K562 (cell line): ENCODE data around the gene IL15RA. TPM values are rescaled to one million over a fixed set of nuclear protein-coding genes. Genes with fewer than 3 reads are reported as not detected.

ENCODE experiments used
- ATF6 ChIP-seq: sonication (generic); formaldehyde crosslinking; IDR thresholded peaks from 2 replicates; pipeline ENCODE4 v1.4.0; 2020; ENCODE audit warnings: mild to moderate bottlenecking, missing genetic modification reagents
- DPF2 ChIP-seq: fragments of 450-650 bp; IDR thresholded peaks from 2 replicates; pipeline ENCODE4 v1.6.1; 2016
- EGR1 ChIP-seq: fragments of 450-650 bp; conservative IDR thresholded peaks from 2 replicates; pipeline ENCODE4 v1.6.1; 2017; ENCODE audit warnings: mild to moderate bottlenecking
- ELF1 ChIP-seq: fragments of 200-800 bp; sonication (Bioruptor generic); IDR thresholded peaks from 2 replicates; pipeline ENCODE4 v1.6.1; 2016; ENCODE audit warnings: missing genetic modification characterization, missing compliant biosample characterization
- ELF4 ChIP-seq: fragments of 450-650 bp; formaldehyde crosslinking; IDR thresholded peaks from 2 replicates; pipeline ENCODE4 v1.4.0; 2022; ENCODE audit warnings: missing genetic modification characterization
- GMEB1 ChIP-seq: fragments of 250-450 bp; sonication (Bioruptor Pico); IDR thresholded peaks from 2 replicates; pipeline ENCODE4 v1.4.0; 2020; ENCODE audit warnings: mild to moderate bottlenecking
- HDAC2 ChIP-seq: fragments of 450-650 bp; IDR thresholded peaks from 2 replicates; pipeline ENCODE4 v1.6.1; 2016; ENCODE audit warnings: mild to moderate bottlenecking
- KLF6 ChIP-seq: fragments of 250-450 bp; sonication (Bioruptor Pico); IDR thresholded peaks from 2 replicates; pipeline ENCODE4 v1.4.0; 2020; ENCODE audit warnings: mild to moderate bottlenecking, moderate library complexity, borderline replicate concordance
- MECOM ChIP-seq: fragments of 250-450 bp; sonication (Bioruptor Pico); IDR thresholded peaks from 2 replicates; pipeline ENCODE4 v1.8.0; 2022; ENCODE audit warnings: inconsistent platforms
- NONO ChIP-seq, 2 experiments: fragments of 200-400 bp in 1 of 2; fragments of 450-650 bp in 1 of 2; formaldehyde crosslinking in 1 of 2; IDR thresholded peaks; 2 replicates each; pipeline ENCODE4 v1.6.1; 2017; ENCODE audit warnings: low read depth in 2 of 2, mild to moderate bottlenecking in 2 of 2, moderate library complexity in 2 of 2, low read length in 1 of 2
- PRPF4 ChIP-seq: fragments of 200-400 bp; formaldehyde crosslinking; IDR thresholded peaks from one replicate; pipeline ENCODE4 v1.6.1; 2017; ENCODE audit warnings: low read length, low read depth, mild to moderate bottlenecking; ENCODE audit not compliant: insufficient read depth, poor library complexity, severe bottlenecking
- PURB ChIP-seq: sonication (generic); formaldehyde crosslinking; IDR thresholded peaks from 2 replicates; pipeline ENCODE4 v1.9.0; 2021; ENCODE audit warnings: low read depth, mild to moderate bottlenecking, missing genetic modification reagents
- RFX7 ChIP-seq: fragments of 250-450 bp; sonication (Bioruptor Pico); IDR thresholded peaks from 2 replicates; pipeline ENCODE4 v1.5.1; 2021; ENCODE audit warnings: mild to moderate bottlenecking
- SFPQ ChIP-seq: fragments of 200-400 bp; formaldehyde crosslinking; IDR thresholded peaks from 2 replicates; pipeline ENCODE4 v1.6.1; 2017; ENCODE audit warnings: mild to moderate bottlenecking, low read depth, low read length, moderate library complexity
- STAG1 ChIP-seq: sonication (generic); formaldehyde crosslinking; IDR thresholded peaks from 2 replicates; pipeline ENCODE4 v1.5.0; 2020; ENCODE audit warnings: missing genetic modification reagents, borderline replicate concordance
- TCF7L2 ChIP-seq: fragments of 150-350 bp; IDR thresholded peaks from 2 replicates; pipeline ENCODE4 v1.6.1; 2016; ENCODE audit warnings: low read depth, mild to moderate bottlenecking, low read length, moderate library complexity
- TRIM28 ChIP-seq: fragments of 450-650 bp; IDR thresholded peaks from 2 replicates; pipeline ENCODE4 v1.6.1; 2017
- polyA plus RNA-seq, 8 experiments: library from polyadenylated mRNA; depleted of rRNA in 4 of 8; stranded (reverse) in 5 of 8; unstranded in 3 of 8; fragments of >200 nt; fragmentation: Nextera tagmentation in 2 of 8; fragmentation: Illumina TruSeq in 1 of 8; extraction: Ambion mirVana in 2 of 8; extraction: Trizol in 1 of 8; gene quantifications; 2 replicates each; pipeline versions ENCODE4 v1.2.1 to v1.2.3, GENCODE V29; 2011 to 2014; ENCODE audit warnings: inconsistent platforms in 1 of 8, missing spikeins in 1 of 8
- total RNA-seq, 7 experiments: library from RNA; depleted of rRNA in 6 of 7; stranded (reverse); fragments of >200 nt in 6 of 7; fragmentation: Illumina TruSeq in 2 of 7; extraction: Trizol in 2 of 7; gene quantifications; 2 replicates each; pipeline versions ENCODE4 v1.2.1 to v1.2.3, GENCODE V29; 2011 to 2021; ENCODE audit warnings: low replicate concordance in 1 of 7
- TF ChIP-seq, protein P1 (sequence below), 2 experiments: fragments of 450-650 bp; IDR thresholded peaks; 2 replicates each; pipeline ENCODE4 v1.6.1; 2018; ENCODE audit warnings: mild to moderate bottlenecking in 2 of 2, low read depth in 1 of 2; ENCODE audit not compliant: partially characterized antibody in 2 of 2

IL15RA gene
- total and polyA plus RNA-seq, 9 of the 15 experiments (the other 6 are each of a cell fraction or from before 2014, with no cell fraction given) = 1.2 to 11.7 (median 8.0) TPM

- TF ChIP-seq, protein P1, sequence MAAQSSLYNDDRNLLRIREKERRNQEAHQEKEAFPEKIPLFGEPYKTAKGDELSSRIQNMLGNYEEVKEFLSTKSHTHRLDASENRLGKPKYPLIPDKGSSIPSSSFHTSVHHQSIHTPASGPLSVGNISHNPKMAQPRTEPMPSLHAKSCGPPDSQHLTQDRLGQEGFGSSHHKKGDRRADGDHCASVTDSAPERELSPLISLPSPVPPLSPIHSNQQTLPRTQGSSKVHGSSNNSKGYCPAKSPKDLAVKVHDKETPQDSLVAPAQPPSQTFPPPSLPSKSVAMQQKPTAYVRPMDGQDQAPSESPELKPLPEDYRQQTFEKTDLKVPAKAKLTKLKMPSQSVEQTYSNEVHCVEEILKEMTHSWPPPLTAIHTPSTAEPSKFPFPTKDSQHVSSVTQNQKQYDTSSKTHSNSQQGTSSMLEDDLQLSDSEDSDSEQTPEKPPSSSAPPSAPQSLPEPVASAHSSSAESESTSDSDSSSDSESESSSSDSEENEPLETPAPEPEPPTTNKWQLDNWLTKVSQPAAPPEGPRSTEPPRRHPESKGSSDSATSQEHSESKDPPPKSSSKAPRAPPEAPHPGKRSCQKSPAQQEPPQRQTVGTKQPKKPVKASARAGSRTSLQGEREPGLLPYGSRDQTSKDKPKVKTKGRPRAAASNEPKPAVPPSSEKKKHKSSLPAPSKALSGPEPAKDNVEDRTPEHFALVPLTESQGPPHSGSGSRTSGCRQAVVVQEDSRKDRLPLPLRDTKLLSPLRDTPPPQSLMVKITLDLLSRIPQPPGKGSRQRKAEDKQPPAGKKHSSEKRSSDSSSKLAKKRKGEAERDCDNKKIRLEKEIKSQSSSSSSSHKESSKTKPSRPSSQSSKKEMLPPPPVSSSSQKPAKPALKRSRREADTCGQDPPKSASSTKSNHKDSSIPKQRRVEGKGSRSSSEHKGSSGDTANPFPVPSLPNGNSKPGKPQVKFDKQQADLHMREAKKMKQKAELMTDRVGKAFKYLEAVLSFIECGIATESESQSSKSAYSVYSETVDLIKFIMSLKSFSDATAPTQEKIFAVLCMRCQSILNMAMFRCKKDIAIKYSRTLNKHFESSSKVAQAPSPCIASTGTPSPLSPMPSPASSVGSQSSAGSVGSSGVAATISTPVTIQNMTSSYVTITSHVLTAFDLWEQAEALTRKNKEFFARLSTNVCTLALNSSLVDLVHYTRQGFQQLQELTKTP (IDR thresholded peaks at IDR 0.05; ENCODE audit: low read depth in 1 of 2, partially characterized antibody in 2 of 2) = no peak
- TF ChIP-seq PRPF4 (no peak), NONO (IDR thresholded peaks at IDR 0.05; ENCODE audit: low read depth in 2 of 2, low read length in 1 of 2) (no peak), ELF4 (no peak), PURB (CRISPR knock-in tag) (no peak), MECOM (no peak), TCF7L2 (no peak), ATF6 (CRISPR knock-in tag) (no peak), SFPQ (no peak), HDAC2 (0 out of 2 replicates have a peak, but pooled peaks have one; percentile 11), TRIM28 (no peak), ELF1 (tag) (no peak), RFX7 (CRISPR knock-in tag) (no peak), GMEB1 (CRISPR knock-in tag) (no peak), DPF2 (0 out of 2 replicates have a peak, but pooled peaks have one; percentile 31), EGR1 (0 out of 2 replicates have a peak, but pooled peaks have one; percentile 40), KLF6 (CRISPR knock-in tag) (no peak), STAG1 (CRISPR knock-in tag) (no peak)
These were observed 17.0 kb downstream of the IL15RA start (continued) for GRCh38 chr10:5960070-5960972.
